HG02852 (cell line): ENCODE results near the gene CMIP.

Experiments
- ATAC-seq: cut with Tn5 transposase; IDR thresholded peaks from one replicate; pipeline ENCODE4 v1.9.1; 2021; ENCODE audit warnings: mild to moderate bottlenecking, moderate library complexity; ENCODE audit not compliant: unreplicated experiment

CMIP gene

GRCh38 chr16:81650281-81650680 is 205.7 kb downstream of the CMIP start:
- ATAC-seq, result no peak

DNA sequence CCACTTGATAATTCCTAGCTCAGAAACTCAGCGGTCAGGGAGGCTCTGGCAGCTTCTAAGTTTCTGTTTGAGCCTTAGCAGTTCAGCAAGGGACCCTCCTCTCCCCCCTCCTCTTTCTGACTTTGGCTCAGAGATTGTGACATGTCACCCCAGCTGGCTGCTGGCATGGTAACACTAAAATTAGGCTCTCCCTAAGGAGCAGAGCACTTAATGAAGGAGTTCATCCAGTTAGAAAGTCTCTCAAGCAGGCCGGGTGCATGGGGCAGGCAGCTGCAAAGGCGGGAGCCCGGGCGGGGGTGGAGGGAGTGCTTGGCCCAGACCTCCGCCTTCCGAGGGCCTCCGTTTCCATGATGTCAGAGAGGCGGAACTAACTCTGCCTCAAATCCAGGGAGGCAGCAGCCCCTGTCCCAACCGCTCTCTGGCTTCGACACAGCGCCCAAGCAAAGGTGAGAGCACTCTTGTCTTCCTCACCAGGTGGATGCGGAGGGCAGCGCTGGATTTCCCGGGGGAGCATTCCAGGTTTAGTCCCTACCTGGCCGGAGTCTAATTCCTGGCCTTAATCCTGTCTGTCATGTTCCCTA is 206.5 kb downstream of the CMIP start:
- no peak for ATAC-seq

DNA sequence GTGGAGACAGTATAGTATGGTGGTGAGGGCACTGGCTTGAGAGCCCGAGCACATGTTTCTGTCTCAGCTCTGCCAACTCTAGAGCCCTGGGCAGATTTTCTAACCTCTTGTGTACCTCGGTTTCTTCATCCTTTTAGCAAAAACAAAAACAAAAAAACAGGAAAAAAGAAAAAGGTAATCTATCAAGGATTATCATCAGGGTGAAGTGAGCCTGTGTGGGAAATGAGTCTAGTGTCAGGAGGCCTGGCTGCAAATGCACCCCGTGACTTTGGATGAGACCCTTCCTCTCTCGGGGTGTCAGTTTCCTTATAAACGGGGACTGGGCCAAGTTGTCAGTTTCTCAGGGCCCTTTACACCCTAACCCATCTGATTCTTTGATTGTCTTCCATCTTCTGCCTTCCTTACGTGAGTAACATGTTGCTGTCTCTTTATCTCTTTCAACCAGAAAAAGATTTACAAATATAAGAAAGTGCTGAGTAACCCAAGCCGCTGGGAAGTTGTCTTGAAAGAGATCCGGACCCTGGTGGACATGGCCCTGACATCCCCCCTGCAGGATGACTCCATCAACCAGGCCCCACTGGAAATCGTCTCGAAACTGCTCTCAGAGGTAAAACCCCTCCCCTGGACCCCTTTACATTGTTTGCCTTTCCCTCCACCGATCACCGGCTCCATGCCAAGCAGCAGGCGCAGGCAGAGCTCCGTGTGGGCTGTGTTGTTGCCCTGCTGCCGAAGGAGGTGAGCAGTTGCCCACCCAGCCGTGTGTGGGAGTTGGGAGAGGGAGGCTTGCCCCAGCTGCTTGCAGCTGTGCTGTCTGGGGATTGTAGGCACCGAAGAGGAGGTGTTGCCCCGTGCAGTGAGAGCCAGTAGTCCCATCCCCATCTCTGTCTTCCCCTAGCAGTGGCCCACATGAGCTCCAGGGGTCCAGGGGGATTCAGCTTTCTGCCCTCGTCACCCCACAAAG is 207.4 kb downstream of the CMIP start:
- ATAC-seq, result no peak

DNA sequence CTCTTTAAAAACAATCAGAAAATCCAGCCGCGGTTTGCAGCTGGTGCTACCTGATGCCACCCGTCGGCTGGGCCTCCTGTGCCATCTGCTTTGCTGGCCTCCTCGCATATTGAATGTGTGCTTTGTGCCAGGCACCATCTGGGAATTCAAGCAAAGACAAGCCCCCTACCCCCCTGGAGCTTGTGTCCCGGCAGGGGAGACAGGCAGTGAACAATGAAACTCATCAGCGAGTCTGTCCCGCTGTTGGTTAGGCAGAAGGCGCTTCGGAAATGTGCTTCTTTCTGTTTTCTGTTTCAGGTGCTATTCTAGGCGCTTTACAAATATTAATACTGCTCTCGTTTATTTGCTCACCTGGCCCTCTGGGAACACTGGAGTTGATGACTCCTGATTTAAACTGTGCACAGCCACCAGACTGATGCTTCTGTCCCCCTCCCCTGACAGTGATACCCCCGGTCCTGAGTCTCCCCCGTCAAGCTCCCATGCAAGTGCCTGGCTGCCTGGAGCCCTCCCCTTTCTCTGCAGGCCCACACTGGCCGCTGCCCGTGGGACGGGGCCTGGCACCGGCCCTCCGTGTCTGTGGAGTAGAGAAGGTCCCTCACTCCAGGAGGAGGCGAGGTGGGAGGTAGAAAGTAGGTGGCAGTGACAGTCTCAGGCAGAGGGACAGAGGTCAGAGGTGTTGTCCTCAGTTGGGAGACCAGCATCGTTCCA is 208.3 kb downstream of the CMIP start:
- ATAC-seq, result peak; percentile 56

DNA sequence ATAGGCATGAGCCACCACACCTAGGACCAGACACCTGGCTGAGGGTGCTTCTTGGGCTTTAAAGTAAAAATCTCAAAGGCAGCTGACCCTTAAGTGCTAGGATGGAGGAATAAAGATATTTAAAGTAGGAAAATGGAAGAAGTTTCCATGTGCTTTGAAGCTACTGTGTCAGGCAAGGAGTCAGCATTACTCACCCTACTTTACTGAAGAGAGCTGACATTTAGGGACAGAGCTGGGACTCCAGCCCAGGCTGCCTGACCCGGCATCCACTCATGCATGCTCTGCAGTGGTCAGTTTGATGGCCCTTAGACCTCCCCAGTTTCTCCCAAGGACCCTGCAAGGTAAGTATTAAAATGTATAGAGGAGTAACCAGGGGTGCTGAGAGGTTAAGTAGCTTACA is 209.7 kb downstream of the CMIP start:
- no peak for ATAC-seq

GRCh38 chr16:81655469-81656162 is 211.0 kb downstream of the CMIP start:
- ATAC-seq, result no peak

DNA sequence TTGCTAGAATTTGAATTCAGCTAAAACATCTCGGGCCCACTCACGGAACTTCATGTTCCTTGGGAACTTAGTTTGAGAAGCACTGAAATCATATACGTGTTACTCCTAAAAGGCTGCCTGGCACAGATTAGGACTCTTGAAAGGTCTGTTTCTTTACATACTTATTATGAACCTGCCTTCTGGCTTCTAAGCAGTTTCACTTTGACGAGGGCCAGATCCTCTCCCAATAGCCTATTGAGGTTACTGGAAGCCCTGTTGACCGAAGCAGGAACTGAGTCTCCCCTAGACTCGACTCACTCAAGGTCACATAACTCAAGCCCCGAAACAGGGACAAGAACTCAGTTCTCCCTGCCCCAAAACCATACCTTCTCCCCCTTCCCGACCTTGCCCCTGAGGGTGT is 212.6 kb downstream of the CMIP start:
- ATAC-seq, result peak; percentile 70

DNA sequence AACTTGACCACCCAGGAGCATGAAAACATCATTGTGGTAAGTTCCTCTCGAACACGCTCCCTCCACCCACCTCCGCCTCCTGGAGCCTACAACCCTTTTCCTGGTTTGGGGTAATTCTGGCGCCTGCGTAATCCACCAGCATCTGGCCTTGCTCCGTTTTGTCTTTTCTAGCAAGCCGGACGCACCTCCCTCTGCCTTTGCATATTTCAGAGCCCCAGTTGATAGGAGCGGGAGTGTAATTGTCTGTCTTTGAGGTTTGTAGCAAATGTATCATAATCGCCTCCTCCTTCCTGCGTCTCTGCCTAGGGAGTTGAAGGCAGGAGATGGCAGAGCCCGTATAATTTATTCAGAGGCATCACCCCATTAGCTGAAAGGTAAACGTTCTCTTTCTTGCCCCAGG is 213.2 kb downstream of the CMIP start:
- no peak for ATAC-seq

GRCh38 chr16:81658373-81658772 is 213.8 kb downstream of the CMIP start:
- ATAC-seq, result no peak

DNA sequence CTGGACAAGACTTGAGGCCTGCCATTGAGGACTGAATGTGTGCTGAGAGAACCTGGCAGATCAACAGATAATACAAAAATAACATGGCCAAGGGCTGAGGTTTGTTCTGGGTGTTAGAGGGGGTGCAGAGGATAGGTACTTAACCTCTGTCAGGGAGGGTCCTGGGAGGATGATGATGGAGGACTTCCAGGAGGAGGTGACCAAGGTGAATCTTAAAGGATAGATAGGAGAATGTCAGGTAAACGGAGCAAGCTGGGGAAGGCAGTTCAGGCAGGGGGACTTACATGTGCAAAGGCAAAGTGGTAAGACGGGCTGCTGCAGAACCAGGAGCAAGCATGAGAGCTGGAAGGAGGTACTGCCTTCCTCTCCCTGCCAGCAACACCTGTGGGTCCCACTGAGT is 214.6 kb downstream of the CMIP start:
- ATAC-seq, result no peak

DNA sequence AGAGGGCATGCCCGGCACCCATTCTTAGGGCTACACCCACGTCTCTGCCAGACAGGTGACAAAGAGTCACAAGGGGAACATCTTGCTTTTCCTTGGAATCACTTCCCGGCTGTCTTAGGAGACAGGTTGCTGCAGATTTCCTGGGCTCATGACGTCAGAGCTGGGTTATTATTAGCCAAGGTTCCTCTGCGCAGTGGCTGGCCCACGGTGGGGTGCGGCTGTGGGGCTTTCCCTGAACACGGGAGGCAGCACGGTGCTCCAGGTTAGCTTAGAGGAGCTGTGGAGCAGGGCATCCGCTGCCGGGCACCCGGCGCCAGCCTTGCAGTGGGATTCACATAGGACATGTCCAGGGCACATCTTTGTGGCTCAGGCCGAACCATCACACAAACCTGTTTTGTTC is 216.5 kb downstream of the CMIP start:
- ATAC-seq, result no peak

- no peak for ATAC-seq
These were observed 219.5 kb downstream of the CMIP start for GRCh38 chr16:81664153-81664552.

DNA sequence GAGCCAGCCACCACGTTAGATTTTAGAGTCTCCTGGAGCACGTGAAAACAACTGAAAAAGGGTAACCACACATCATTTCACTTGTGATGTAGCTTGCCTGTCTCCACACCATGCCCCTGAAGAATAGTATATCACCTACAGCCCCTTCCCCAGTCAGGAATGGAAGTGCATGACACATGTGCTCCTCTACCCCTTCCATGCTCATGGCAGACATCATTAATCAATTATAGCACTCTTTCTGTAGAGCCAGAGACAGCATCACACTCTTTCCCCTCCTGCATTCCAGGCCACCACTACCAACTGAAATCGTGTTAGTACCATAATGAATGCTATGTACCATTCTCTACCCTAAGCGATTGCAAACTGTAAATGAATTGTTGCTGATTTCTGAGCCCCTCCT is 221.0 kb downstream of the CMIP start:
- no peak for ATAC-seq

DNA sequence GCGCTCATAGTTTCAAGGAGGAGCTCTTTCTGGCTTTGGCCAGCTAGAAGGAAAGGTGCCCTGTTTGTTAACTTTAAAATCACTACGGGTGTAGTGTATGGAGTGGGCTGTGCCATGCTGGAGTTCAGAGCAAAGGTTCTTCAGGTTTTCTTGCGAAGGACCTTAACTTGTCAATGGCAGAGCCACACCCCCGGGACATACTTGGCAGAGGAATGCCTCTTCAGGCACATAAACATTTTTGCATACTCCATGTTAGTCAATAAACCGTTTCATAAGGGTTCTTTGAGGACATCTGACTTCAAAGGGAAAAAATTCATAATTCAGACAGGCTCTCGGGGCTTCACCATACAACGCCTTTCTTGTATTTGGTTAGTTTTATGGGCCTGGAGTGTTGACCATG is 221.5 kb downstream of the CMIP start:
- ATAC-seq, result no peak

GRCh38 chr16:81668243-81669097 is 223.9 kb downstream of the CMIP start:
- no peak for ATAC-seq

DNA sequence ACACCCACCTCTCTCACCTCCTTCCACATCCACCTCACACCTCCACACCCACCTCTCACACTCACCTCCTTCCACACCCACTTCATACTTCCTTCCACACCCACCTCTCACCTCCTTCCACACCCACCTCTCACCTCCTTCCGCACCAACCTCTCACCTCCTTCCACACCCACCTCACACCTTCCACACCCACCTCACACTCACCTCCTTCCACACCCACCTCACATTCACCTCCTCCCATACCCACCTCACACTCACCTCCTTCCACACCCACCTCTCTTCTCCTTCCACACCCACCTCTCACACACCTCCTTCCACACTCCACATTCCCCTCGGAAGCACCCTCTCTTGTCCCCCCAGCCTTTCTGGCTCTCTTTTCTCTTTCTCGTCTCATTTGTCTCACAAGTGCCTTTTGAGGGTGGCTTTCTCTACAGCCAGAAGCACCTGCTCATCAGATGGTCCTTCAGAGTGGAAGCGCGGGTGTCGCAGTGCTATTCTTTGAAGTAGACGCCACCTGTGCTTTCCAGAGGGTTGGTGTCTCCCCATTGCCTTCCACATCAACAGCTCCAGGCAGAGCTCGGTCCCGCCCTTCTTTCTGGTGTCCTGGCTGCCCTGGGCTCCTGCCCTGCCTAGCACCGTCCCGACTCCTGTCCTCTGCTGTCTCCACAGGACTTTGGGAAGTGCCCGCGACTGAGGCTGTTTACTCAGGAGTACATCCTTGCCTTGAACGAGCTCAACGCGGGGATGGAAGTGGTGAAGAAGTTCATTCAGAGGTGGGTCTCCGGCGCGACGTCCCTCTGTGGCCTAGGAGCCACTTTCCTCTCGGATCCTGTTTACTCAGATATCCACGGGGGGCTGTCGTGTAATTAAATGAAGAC is 225.1 kb downstream of the CMIP start:
- no peak for ATAC-seq

GRCh38 chr16:81671738-81672597 is 227.4 kb downstream of the CMIP start:
- no peak for ATAC-seq

DNA sequence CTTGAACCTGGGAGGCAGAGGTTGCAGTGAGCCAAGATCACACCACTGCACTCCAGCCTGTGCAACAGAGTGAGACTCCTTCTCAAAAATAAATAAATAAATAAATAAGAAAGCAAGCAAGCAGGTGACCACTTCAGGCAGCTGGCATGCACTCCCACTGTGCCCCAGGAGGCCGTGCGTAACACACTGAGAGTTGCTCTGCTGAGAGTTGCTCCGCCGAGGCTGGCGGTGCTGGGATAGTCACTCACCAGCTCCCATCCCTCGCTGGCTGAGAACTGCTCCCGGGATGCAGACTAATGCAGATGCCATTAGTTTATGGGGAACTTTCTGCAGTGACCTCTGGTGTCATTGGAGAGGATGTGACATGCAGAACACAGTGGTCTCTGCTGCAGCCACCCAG is 228.8 kb downstream of the CMIP start:
- ATAC-seq, result no peak
